Ovary (tissue), 9 donors: ENCODE data around the gene SPINT2. TPM values are rescaled to one million over a fixed set of nuclear protein-coding genes. Genes with fewer than 3 reads are reported as not detected.

Source experiments
- DNase-seq, 5 donors: peaks; one replicate each; pipeline ENCODE4 v3.0.0-alpha.2; 2019 to 2020
- H3K27ac ChIP-seq, 2 donors: fragments of 200-600 bp; one replicate each; pipeline versions ENCODE4 v1.5.1 to v1.8.0; 2019 to 2022
- H3K27me3 ChIP-seq: fragments of 200-600 bp; one replicate; pipeline ENCODE4 v1.8.0; 2022
- H3K36me3 ChIP-seq: fragments of 200-600 bp; sonication (generic); one replicate; pipeline ENCODE4 v1.5.1; 2019
- H3K4me1 ChIP-seq: one replicate; pipeline ENCODE4 v1.8.1; 2013; ENCODE audit warnings: mild to moderate bottlenecking, moderate library complexity; ENCODE audit not compliant: insufficient read depth
- H3K4me3 ChIP-seq: fragments of 200-600 bp; sonication (generic); one replicate; pipeline ENCODE4 v1.5.1; 2017
- H3K9me3 ChIP-seq, 2 donors: fragments of 200-600 bp in 1 of 2; sonication (generic) in 1 of 2; one replicate each; pipeline versions ENCODE4 v1.5.1 to v1.8.1; 2013 to 2019; ENCODE audit warnings: mild to moderate bottlenecking in 1 of 2, moderate library complexity in 1 of 2
- EP300 ChIP-seq: sonication (generic); formaldehyde crosslinking; IDR thresholded peaks from one replicate; pipeline ENCODE4 v1.6.1; 2017; ENCODE audit warnings: antibody characterized with exemption
- POLR2A ChIP-seq: fragments of 450-650 bp; IDR thresholded peaks from one replicate; pipeline ENCODE4 v1.6.1; 2017; ENCODE audit warnings: antibody characterized with exemption, mild to moderate bottlenecking, moderate library complexity
- WGBS, 3 donors: extraction: QIAGEN DNeasy Blood & Tissue Kit in 1 of 3; methylation state at CpG; one replicate each; pipeline versions ENCODE4 v1.1.5 to v1.1.7; 2013 to 2017; 5-methylcytosine and 5-hydroxymethylcytosine counted together
- intact Hi-C, 4 donors: fragments of 100-400 bp; cut with DNase I; formaldehyde crosslinking; loops; one replicate each; pipeline versions ENCODE4 v1.11.0 to v1.15.1; 2022 to 2023
- polyA plus RNA-seq, 2 donors: library from polyadenylated mRNA; stranded (reverse); fragments of 200-250 nt in 1 of 2; fragments of 350-450 nt in 1 of 2; fragmentation: Illumina TruSeq in 1 of 2; extraction: RNeasy Lipid Tissue Mini Kit (QIAGEN cat#74804) in 1 of 2; gene quantifications; one replicate each; pipeline ENCODE4 v1.2.3, GENCODE V29; 2013 to 2014
- total RNA-seq, 7 donors: library from RNA; depleted of rRNA in 2 of 7; stranded (reverse); fragments of >200 nt in 2 of 7; fragmentation: NEBNext Ultra II Directional in 3 of 7; extraction: Animal tissue kit (Norgen Biotek cat#: 25700) in 3 of 7; gene quantifications; one replicate each; pipeline versions ENCODE4 v1.1.0 to v1.2.4, GENCODE V29; 2016 to 2023
- TF ChIP-seq, protein P1 (sequence below), 3 donors: fragments of 450-650 bp in 2 of 3; fragments of 200-600 bp in 1 of 3; IDR thresholded peaks; one replicate each; pipeline versions ENCODE4 v1.5.1 to v1.8.0; 2016 to 2022; ENCODE audit warnings: antibody characterized with exemption in 3 of 3, mild to moderate bottlenecking in 1 of 3
- donor health status: DM: no; HTN: no; CAD: no; lungs with moderate emphysema.
- donor health status: DM: no; HTN: no; CAD: no.
- donor health status: Bipolar disorder and iron deficiency.
- donor health status: DM: yes; HTN: yes; CAD: no.
- donor health status: DM: no; HTN: no; CAD: no.
- donor health status: DM: yes; HTN: yes; CAD: no.

The SPINT2 gene
- total and polyA plus RNA-seq, 9 donors, result 71.5 to 556 (median 117) TPM

GRCh38 chr19:38289955-38290354 lies 25.6 kb downstream of the SPINT2 start:
- DNase-seq, result no peak
- intact Hi-C loops, result no loop called here
- 93 to 96% (median 94%) methylated on average over 15 of the region's 15 CpGs for WGBS, 3 donors
- H3K36me3 ChIP-seq, result no peaks in the 10 kb centered on the region
- no peaks in the 10 kb centered on the region for H3K27me3 ChIP-seq
- H3K9me3 ChIP-seq, result no peaks in the 10 kb centered on the region
- peaks cover 5% of the 10 kb centered on the region for H3K4me1 ChIP-seq
- TF ChIP-seq, protein P1, sequence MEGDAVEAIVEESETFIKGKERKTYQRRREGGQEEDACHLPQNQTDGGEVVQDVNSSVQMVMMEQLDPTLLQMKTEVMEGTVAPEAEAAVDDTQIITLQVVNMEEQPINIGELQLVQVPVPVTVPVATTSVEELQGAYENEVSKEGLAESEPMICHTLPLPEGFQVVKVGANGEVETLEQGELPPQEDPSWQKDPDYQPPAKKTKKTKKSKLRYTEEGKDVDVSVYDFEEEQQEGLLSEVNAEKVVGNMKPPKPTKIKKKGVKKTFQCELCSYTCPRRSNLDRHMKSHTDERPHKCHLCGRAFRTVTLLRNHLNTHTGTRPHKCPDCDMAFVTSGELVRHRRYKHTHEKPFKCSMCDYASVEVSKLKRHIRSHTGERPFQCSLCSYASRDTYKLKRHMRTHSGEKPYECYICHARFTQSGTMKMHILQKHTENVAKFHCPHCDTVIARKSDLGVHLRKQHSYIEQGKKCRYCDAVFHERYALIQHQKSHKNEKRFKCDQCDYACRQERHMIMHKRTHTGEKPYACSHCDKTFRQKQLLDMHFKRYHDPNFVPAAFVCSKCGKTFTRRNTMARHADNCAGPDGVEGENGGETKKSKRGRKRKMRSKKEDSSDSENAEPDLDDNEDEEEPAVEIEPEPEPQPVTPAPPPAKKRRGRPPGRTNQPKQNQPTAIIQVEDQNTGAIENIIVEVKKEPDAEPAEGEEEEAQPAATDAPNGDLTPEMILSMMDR (IDR thresholded peaks at IDR 0.05), result no peak
- TF ChIP-seq POLR2A (no peak), EP300 (no peak)
- no peak overlapping the region for H3K27ac ChIP-seq
- H3K4me3 ChIP-seq, result no peak overlapping the region

DNA sequence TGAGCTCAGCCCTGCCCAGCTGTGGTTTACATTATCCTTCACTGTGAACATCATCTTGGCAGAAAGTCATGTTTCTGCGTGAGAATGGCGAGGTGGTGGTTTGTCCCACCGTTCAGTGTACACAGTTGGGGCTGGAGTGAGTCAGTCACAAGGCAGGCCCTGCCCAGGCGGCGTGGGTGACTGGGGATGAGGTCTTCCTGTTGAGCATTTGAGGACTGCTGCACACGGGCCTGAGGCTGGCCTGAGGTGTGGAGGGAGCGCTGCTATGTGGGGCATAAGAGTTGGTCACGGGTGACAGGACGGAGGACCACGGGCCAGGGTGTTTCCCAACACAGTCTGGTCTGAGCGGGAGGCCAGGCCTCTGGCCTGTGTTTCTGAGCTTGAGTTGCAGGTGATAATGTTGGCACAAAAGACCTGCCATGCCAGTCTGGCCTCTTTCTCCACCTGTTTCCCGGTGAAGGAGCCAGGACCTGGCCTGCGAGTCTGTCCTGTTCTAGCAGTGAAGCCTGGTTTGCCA lies 26.3 kb downstream of the SPINT2 start:
- intact Hi-C loops, result no loop called here
- no peaks in the 10 kb centered on the region for H3K27me3 ChIP-seq
- H3K4me3 ChIP-seq, result no peak overlapping the region
- peaks cover 2% of the 10 kb centered on the region for H3K4me1 ChIP-seq
- no peaks in the 10 kb centered on the region for H3K36me3 ChIP-seq
- H3K27ac ChIP-seq, result no peak overlapping the region
- TF ChIP-seq, protein P1 (IDR thresholded peaks at IDR 0.05), result no peak
- TF ChIP-seq POLR2A (no peak), EP300 (no peak)
- no peaks in the 10 kb centered on the region for H3K9me3 ChIP-seq
- 74 to 80% (median 76%) methylated on average over 13 of the region's 13 CpGs for WGBS, 3 donors
- DNase-seq, result no peak

DNA sequence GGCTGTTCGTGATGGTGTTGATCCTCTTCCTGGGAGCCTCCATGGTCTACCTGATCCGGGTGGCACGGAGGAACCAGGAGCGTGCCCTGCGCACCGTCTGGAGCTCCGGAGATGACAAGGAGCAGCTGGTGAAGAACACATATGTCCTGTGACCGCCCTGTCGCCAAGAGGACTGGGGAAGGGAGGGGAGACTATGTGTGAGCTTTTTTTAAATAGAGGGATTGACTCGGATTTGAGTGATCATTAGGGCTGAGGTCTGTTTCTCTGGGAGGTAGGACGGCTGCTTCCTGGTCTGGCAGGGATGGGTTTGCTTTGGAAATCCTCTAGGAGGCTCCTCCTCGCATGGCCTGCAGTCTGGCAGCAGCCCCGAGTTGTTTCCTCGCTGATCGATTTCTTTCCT lies 27.5 kb downstream of the SPINT2 start:
- Histone ChIP-seq H3K27me3 (no peaks in the 10 kb centered on the region), H3K4me3 (no peak overlapping the region), H3K36me3 (no peaks in the 10 kb centered on the region), H3K27ac (no peak overlapping the region), H3K4me1 (no peaks in the 10 kb centered on the region), H3K9me3 (no peaks in the 10 kb centered on the region)
- DNase-seq, result no peak
- intact Hi-C loops, result no loop called here
- WGBS, 3 donors, result 54 to 64% (median 63%) methylated on average over 15 of the region's 15 CpGs
- no peak for TF ChIP-seq POLR2A
- TF ChIP-seq EP300, result no peak
- TF ChIP-seq, protein P1 (IDR thresholded peaks at IDR 0.05), result no peak

- H3K4me1 ChIP-seq, result no peaks in the 10 kb centered on the region
- WGBS, 3 donors, result 92 to 95% (median 93%) methylated on average over 9 of the region's 9 CpGs
- no peaks in the 10 kb centered on the region for H3K36me3 ChIP-seq
- intact Hi-C loops, result no loop called here
- H3K27me3 ChIP-seq, result no peaks in the 10 kb centered on the region
- H3K4me3 ChIP-seq, result no peak overlapping the region
- H3K9me3 ChIP-seq, result no peaks in the 10 kb centered on the region
- TF ChIP-seq, protein P1 (IDR thresholded peaks at IDR 0.05), result no peak
- TF ChIP-seq POLR2A (no peak), EP300 (no peak)
- no peak overlapping the region for H3K27ac ChIP-seq
- no peak for DNase-seq
These were observed 28.9 kb downstream of the SPINT2 start for GRCh38 chr19:38293281-38293680.
